Measurements from ENCODE around the gene DIRAS1.
A peak's percentile ranks its signal among the peaks of the same experiment; 100 is the strongest.
"Not testable (repeated sequence)": the region's sequence is repeated elsewhere in the genome, so short reads cannot be mapped to it uniquely, and the experiment has no call there.

DIRAS1 gene

DNA sequence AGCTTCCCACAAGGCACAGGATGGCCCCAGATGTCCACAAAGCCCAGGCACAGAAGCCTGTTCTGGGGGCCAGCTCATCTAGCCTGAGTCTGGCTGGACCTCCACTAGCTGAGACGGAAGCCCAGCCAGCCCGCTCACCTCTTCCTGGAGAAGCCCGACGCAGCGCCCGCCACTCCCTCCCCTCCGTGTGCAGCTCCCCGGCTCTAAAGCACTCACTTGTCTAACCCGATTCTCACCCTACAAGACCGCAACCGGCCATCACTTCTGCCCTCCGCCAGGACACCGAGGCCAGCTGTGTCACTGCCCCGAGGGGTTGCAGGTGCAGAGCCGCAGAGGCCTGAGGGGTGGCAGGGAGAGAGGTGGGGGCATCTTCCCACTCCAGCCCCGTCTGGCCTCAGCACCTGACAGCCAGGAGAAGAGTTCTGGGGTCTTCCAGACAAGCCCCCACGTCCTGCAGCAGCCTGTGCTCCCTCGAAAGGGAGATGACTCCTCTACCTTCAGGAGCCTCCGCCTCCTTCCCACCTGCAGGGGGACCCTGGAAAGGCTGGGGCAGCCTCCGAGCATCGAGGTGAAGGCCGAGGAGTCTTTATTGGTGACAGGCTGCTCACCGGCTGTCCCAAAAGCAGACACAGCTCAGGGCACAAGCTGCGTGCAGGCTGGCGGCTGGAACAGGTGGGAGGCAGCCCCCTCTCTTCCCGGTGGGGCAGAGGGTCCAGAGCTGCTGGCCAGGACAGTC, 5.9 kb upstream of the DIRAS1 start:
- DNase-seq (ENCODE audit: low read depth) = no peak

DNA sequence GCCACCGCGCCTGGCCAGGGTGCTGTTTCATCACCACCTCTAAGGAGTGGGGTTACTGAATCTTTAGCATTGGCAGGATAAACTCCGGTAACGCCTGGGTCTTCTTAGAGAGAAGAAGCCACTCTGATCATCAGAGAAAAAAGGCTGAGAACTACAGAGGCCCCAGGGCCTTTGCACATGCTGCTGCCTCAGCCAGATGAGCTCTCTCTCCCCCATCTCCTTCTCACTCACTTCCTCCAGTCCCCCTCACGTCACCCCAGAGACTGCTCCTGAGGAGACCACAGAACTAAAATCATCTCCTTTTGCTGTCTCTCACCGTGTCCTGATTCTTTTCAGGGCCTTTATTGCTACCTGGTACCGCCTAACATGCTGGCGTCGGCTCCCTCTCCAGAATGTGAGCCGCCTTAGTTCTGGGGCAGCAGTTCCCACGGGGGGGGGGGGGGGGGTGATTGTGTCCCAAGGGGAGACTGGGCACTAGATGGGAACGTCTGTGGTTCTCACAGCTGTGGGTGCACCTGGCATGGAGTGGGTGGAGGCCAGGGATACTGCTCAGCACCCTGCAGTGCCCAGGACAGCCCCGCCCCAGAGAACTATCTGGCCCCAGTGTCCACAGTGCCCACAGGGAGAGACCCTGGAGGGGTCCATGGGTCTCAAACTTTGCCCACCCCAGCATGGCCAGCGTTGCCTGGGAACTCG, 5.1 kb upstream of the DIRAS1 start:
- no peak for DNase-seq (ENCODE audit: low read depth)

DNA sequence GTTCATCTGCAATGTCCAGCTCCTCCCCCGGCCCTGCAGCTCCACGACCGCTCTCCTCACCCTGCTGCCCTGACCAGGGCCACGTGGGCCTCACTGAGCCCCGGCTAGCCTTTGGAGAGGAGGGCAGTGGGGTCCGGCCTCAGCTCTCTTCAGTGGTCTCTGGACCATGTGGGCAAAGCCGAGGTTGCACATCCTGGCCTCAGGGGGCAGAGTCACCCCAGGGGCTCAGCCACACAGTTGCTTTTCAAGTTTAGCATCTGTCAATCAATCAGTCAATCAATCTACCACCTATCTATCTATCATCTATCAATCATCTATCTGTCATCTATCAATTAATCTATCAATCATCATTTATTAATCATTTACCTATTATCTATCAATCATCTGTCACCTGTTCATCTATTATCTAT, 3.0 kb upstream of the DIRAS1 start:
- no peak for DNase-seq (ENCODE audit: low read depth)

DNA sequence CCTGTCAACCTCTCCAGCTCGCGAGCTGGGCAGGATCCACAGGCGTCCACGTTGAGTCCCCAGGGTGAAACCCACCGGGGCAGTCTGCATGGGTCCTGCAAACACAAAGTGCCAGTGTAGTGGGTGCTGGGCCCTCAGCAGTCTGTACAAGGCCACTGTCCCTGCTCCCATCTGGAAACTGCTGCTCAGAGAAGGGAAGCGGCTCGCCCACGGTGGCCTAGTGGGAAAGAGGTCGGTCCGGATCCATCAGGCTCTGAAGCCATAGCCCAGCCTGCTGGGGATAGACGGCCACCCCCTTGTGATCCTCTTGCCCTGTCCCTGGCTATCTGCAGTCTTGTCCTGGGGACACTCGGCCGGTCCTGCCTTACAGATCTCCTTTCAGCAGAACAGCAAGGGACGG, 2.6 kb upstream of the DIRAS1 start:
- no peak for DNase-seq (ENCODE audit: low read depth)

DNA sequence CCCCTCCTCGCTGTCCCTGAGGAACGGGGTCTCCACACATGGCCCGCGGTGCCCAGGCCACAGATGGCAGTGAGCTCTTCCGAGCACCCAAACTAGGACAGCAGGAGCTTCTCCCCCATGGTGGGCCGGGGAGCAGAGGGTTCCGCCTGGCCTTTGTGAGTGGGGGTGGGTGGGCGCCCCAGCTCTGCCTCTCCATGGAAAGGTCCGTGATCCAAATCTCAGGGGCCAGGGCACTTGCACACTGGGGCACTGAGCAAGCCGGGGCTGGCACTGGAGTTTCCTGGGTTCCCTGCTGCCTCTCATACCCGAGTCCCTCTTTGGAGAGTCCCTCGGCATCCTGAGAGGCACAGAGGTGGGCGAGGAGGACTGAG, 2.2 kb upstream of the DIRAS1 start:
- DNase-seq (ENCODE audit: low read depth) = no peak

DNA sequence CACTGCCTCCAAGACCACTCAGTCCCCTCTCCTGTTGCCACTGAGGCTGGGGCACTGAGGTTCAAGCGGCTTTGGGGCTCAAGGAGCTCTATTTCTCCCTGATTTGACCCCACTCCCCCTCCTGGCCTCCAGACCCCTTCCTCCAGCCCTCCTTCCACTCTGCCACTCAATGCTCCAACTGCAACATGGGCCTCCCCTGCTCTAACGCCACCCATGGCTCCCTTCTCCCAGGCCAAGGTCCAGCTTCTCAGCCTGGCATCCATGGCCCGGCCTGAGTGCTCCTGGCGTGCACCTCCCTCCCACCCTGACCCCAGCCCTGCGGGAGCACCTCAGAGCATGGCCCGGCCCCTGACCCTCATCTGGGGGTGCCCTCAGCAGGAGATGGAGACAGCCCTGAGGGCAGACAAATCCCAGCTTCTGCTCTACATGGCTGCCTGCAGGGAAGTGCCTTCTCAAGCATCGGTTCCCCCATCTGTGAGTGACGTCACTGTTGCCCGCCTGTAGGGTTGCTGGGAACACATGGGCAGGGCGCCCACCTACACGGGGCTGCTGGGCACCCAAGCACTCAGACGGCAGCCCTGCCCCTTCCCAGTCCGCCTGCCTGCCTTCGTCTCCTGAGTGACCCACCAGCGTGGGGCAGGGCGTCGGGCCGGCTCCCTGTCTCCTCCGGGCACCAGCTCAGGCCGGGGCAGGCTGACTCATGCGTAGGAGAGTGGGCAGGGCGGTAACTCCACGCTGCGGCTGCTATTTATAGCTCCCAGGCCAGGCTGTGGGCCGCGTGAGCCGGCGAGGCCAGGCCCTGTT, 1.6 kb upstream of the DIRAS1 start:
- peak; percentile 76 for DNase-seq (ENCODE audit: low read depth)

DNA sequence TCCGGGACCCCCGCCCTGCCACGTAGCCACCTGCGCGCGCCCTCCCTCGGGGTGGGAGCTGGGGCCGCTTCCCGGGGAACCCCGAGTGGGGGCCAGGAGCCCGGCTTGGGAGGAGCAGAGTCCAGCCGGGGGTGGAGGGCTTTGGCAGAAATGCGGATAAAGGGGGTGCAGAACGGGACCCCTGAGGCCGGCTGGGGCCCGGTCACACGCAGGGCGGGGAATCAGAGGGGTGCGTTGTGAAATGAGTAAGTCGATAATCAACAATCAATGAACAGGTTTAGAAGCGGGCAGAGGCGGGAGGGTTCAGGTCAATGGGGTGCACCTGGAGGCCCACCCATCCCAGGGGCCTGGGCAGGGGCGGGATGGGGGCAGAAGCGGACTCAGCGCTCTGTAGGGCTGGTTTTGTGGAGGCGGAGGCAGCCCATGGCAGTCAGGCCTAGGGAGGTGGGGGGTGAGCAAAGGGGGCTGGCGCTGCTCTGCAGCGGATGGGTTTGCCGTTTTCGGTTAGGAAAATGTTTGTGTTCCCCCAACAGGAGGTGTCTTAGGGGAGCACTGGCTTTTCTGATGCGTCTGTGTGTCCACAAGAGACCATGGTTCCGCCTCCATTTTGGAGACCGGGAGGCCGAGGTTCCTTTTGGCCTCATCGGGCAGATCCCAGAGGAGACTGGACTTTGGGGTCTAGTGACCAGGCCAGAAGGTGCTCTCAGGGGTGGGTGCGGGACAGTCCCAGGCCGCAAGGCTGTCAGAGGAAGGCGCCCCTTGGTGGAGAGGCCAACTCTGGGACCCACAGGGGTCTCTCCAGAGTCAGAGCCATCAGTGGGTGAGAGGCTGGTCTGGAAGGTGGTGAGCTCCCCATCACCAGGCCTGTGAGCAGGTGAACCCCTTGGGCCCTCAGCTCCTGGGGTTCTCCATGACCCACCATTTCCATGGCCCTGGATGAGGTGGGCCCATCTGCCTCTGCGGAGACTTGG, 683 bp upstream of the DIRAS1 start:
- no peak for DNase-seq (ENCODE audit: low read depth)

DNA sequence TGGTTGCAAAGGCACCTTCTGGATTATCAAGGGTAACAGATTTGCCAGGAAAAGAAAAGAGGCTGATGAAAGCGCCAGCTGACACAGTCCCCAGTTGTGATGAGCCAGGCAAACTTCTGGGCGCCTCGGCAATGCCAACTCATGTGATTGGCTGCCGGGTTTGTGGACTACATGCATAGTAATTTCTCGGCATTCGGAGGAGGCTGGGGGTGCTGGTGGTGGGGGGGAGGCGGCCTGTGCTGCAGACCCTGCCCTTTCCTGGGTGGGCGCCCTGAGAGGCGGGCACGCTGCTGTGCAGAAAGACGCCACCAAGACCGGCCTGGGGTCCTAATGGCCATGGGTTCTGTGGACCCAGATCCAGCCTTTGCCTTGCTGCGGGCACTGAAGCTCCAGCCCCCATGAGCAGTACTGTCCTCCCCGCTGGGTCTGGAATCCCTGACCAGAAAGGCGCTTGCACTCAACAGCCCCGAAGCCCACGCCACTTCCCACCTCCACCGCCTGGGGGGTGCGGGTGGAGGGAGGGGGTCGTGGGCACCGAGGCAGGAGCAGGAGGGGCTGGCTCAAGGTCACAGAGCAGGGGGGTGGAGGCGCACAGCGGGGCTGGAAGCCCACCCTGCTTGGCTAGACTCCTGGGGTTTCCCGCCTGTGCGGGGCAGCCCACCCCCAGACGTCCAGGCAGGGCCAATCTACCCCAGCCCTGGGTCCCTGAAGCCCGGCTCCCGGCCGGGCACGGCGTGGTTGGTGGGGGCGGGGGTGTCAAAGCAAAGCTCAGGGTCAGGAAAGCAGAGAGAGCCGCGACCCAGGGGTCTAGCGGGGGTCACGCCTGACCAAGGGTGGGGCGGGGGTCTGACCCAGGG, 1.0 kb downstream of the DIRAS1 start:
- DNase-seq (ENCODE audit: low read depth) = peak; percentile 40

DNA sequence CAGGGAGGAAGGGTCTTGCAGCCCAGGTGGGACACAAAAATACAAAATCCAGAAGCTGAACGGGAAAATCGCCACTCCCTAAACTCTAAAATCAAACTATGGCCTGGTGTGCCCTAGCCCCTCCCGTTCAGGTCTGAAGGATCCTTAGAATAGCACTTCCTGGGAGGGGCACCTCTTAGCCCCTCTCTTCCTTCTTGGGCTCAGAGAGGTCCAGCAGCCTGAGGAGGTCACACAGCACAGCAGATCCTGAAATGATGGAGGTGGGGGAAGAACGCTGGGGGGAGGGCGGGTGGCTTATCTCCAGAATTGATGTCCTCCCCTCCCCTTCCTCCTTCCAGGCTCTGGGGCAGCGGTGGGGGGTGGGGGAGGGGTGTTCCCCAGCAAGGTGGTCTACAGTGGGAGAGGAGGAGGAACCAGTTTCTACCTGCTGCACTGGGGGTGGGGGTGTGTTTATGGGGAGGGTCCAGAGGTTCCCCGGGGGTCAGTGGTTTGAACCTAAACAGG, 1.9 kb downstream of the DIRAS1 start:
- DNase-seq (ENCODE audit: low read depth) = no peak

DNA sequence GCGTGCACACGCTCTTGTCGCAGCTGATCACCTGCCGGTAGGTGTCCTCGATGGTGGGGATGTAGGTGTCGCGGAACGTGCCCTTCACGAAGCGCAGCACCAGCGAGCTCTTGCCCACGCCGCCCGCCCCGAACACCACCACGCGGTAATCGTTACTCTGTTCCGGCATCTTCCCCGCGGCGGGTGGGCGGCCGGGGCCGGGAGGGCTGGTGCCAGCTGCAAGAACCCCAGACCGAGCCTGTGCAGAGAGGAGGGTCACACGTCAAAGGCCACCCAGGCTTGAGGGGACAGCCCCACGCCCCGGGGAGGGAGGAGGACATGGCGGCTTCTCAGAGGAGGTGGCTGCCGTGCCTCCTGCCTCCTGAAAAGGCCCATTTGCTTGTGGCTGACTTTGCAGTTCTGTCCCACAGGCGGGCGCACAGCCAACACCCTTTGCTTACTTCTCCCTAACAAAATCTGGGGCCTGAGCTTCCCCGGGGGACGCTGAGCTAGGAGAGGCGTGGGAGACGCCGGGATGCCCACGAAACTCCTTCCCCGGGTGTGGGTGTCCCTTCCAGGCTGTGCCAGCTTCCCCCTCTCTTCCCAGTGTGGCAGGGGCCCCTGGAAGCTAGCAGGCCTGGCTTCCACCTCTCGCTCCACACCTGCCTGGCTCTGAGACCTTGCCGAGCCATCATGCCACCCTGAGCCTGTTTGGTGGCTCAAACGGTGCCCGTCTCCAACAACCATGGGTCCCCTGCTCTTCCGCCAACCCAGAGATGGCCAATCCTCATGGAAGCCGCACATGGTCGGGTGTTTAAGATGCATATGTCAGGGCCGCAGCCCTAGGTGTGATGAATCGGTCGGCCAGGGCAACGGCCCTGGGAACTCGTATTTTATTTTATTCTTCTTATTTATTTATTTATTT, 3.3 kb downstream of the DIRAS1 start:
- DNase-seq (ENCODE audit: low read depth) = no peak

DNA sequence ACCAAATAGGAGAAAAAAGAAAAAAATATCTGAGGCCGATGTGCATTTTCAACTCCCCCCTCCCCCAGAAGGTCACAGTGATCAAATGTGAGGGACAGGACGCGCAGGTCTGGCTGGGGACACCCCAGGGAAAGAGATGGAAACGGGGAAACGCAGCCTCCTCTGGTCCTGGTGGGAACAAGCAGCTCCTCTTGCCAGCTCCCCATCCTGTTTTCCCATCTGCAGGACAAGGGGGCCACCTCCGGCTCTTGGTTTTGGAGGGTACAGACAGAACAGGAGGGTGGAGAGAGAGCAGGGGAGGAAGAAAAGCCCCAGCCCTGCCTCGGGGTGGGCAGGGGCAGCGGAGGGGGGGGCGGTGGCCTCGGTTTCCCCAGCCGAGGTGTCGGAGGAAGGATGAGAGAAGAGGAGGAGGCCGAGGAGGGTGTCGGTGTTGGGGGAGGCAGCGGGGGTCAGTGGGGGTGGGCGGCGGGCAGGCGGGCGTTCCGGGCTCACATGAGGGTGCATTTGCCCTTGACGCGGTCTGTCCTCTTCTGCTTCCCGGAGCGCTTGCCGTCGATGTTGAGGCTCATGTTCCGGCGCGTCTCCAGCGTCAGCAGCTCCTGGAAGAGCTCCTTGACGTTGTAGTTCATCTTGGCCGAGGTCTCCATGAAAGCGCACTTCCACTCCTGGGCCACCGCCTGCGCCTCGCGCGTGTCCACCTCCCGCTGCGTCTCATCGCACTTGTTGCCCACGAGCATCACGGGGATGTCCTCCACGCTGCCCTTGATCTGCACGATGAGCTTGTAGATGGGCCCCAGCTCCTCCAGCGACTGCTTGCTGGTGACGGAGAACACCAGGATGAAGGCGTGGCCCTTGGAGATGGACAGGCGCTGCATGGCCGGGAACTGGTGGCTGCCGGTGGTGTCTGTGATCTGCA, 4.2 kb downstream of the DIRAS1 start:
- no peak for DNase-seq (ENCODE audit: low read depth)

DNA sequence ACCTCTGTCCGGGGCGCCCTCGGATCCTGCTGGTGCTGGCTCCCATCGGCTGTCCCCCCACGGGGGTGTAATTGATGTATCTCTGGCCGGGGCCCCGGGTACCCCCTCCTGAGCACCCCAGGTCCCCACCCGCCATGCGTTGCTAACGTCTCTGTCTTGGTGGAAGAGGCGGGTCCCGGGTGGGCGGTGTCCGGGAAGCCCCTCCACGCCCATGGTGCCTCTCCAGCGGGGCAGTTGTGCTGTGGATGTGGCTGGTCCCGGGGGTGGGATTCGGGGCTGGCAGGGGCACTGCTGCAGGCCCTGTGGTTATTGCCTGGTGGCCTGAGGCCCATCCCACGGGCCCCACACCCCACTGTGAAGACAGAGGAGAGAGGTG, 4.9 kb downstream of the DIRAS1 start:
- no peak for DNase-seq (ENCODE audit: low read depth)

DNA sequence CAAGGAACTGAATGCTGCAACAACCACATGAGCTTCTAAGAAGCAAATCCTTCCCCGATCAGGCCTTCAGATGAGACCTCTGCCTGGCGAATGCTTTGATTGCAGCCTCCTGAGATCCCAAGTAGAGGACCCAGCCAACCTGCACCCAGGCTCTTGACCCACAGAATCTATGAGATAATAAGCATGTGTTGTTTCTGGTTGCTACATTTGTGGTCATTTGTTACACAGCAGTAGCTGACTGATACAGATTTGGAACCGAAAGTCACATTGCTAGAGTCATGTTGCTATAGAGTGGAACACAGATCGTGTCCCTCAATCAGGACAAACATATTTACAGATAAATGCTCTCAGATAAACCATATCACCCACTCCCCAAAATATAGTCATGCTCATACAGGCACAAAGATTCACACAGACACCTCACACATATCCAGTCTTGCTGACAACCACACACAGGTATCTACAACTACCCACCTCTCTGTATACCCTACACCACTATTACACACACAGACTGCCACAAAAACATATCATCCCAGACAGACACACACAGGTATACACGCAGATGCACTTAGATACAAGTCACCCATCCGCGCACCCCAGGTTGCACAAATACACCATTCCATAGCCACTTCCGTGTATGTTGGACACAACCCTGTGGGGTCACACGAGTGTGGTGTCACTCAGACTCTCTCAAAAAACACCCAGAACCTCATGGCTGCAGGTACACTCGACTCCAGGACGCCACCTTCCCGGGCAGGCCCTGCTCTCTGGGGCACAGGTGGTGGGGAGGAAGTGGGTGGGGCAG, 5.5 kb downstream of the DIRAS1 start:
- DNase-seq (ENCODE audit: low read depth) = no peak

DNA sequence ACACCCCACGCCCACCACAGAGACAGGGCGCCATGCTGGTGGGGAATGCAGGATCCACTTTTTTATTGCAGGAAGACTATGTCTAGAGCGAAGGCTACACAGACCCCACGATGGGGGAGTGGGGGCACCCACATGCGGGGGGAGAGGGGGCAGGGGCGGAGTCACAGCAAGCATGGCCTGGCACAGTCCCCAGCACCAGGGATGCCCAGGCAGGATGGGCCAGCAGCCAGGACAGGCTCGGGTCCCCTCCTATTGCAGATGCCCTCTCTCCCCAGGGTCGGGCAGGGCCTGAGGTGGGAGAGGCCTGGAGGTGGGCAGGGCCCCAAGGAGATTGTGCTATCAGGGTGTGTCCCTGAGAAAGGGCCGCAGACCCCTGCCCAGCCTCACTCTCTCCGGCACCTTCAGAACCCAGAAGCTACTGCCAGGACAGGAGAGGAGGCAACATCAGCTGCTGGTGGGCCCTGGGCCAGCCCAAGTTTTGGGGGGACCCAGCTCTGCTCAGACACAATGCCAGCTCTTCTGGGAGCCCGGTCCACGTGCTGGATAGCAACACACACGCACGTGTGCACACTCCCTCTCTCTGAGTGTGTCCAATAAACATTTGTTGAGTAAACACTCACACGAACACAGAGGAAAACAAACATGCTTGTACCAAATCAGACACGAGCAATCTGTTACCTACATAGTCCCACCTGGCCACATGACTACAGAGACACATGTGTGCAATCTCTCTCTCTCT, 6.5 kb downstream of the DIRAS1 start:
- DNase-seq (ENCODE audit: low read depth) = no peak

DNA sequence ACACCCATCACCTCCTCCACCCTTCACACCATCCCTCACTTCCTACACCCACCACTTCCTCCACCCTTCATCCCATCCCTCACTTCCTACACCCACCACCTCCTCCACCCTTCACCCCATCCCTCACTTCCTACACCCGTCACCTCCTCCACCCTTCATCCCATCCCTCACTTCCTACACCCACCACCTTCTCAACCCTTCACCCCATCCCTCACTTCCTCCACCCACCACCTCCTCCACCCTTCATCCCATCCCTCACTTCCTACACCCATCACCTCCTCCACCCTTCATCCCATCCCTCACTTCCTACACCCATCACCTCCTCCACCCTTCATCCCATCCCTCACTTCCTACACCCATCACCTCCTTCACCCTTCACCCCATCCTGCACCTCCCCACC, 7.1 kb downstream of the DIRAS1 start:
- not testable (repeated sequence) for DNase-seq (ENCODE audit: low read depth)

DNA sequence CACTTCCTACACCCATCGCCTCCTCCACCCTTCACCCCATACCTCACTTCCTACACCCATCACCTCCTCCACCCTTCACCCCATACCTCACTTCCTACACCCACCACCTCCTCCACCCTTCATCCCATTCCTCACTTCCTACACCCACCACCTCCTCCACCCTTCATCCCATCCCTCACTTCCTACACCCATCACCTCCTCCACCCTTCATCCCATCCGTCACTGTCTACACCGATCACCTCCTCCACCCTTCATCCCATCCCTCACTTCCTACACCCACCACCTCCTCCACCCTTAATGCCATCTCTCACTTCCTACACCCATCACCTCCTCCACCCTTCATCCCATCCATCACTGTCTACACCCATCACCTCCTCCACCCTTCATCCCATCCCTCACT, 8.0 kb downstream of the DIRAS1 start:
- not testable (repeated sequence) for DNase-seq (ENCODE audit: low read depth)

DNA sequence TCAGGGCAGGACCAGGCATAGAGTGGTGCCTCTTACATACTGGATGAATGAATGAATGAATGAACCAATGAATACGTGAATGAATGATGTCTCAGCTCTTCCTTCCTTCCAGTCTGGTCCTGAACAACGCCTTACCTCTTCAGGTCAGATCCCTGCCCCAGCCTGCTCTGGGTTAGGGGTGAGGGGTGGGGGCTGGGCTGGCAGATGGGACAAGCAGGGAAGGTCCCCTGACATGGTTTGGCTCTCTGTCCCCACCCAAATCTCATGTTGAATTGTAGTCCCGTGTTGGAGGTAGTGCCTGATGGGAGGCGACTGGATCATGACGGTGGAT, 9.3 kb downstream of the DIRAS1 start:
- DNase-seq (ENCODE audit: low read depth) = no peak
